SJCRH30 (cell line): ENCODE data around the gene CRYGD. TPM values are rescaled to one million over a fixed set of nuclear protein-coding genes. Genes with fewer than 3 reads are reported as not detected.
"Not testable (repeated sequence)": the region's sequence is repeated elsewhere in the genome, so short reads cannot be mapped to it uniquely, and the experiment has no call there.

Source experiments
- DNase-seq, 2 experiments: peaks; one replicate each; pipeline ENCODE4 v3.0.0-alpha.2; 2015 to 2020
- H3K27ac ChIP-seq: fragments of 250-450 bp; sonication (Bioruptor Pico); 2 replicates; pipeline ENCODE4 v1.5.1; 2020; ENCODE audit warnings: mild to moderate bottlenecking, moderate library complexity
- H3K27me3 ChIP-seq: fragments of 250-450 bp; sonication (Bioruptor Pico); 2 replicates; pipeline ENCODE4 v1.5.1; 2020; ENCODE audit warnings: mild to moderate bottlenecking, moderate library complexity
- H3K36me3 ChIP-seq: fragments of 250-450 bp; sonication (Bioruptor Pico); 2 replicates; pipeline ENCODE4 v1.5.1; 2020; ENCODE audit warnings: mild to moderate bottlenecking, moderate library complexity
- H3K4me1 ChIP-seq: fragments of 250-450 bp; sonication (Bioruptor Pico); 2 replicates; pipeline ENCODE4 v1.5.1; 2020; ENCODE audit warnings: mild to moderate bottlenecking, moderate library complexity
- H3K4me3 ChIP-seq: fragments of 250-450 bp; sonication (Bioruptor Pico); 2 replicates; pipeline ENCODE4 v1.5.1; 2020; ENCODE audit warnings: mild to moderate bottlenecking, moderate library complexity
- H3K9me3 ChIP-seq: fragments of 250-450 bp; sonication (Bioruptor Pico); replicated peaks from 2 replicates; pipeline ENCODE4 v1.5.1; 2020; ENCODE audit warnings: mild to moderate bottlenecking, moderate library complexity
- total RNA-seq: library from RNA; depleted of rRNA; stranded (reverse); fragments of >200 nt; shearing (Covaris generic); gene quantifications from 2 replicates; pipeline ENCODE4 v1.2.3, GENCODE V29; 2014

Gene CRYGD
- total RNA-seq, 1 experiment from 2014 or later, result not detected

GRCh38 chr2:208139447-208139846, 15.1 kb upstream of the CRYGD start:
- DNase-seq, result no peak
- Histone ChIP-seq H3K27ac (no peak overlapping the region), H3K27me3 (no peaks in the 10 kb centered on the region), H3K4me3 (no peak overlapping the region), H3K9me3 (no peaks in the 10 kb centered on the region), H3K4me1 (no peaks in the 10 kb centered on the region), H3K36me3 (no peaks in the 10 kb centered on the region)

- not testable (repeated sequence) for H3K27me3 ChIP-seq, H3K4me3 ChIP-seq, H3K4me1 ChIP-seq, H3K36me3 ChIP-seq, H3K9me3 ChIP-seq, DNase-seq, H3K27ac ChIP-seq
These were observed 14.0 kb upstream of the CRYGD start for GRCh38 chr2:208138334-208138733.

GRCh38 chr2:208136716-208137094, 12.4 kb upstream of the CRYGD start:
- H3K36me3 ChIP-seq, result no peaks in the 10 kb centered on the region
- no peak for DNase-seq
- H3K27ac ChIP-seq, result no peak overlapping the region
- H3K27me3 ChIP-seq, result no peaks in the 10 kb centered on the region
- no peak overlapping the region for H3K4me3 ChIP-seq
- H3K9me3 ChIP-seq, result no peaks in the 10 kb centered on the region
- H3K4me1 ChIP-seq, result no peaks in the 10 kb centered on the region

GRCh38 chr2:208135794-208136715, 11.7 kb upstream of the CRYGD start:
- DNase-seq, result no peak

GRCh38 chr2:208134928-208135586, 10.7 kb upstream of the CRYGD start:
- H3K9me3 ChIP-seq, result no peaks in the 10 kb centered on the region
- H3K4me3 ChIP-seq, result no peak overlapping the region
- no peak for DNase-seq
- no peak overlapping the region for H3K27ac ChIP-seq
- H3K27me3 ChIP-seq, result no peaks in the 10 kb centered on the region
- no peaks in the 10 kb centered on the region for H3K36me3 ChIP-seq
- H3K4me1 ChIP-seq, result no peaks in the 10 kb centered on the region

More at GRCh38 chr2:208135794-208136715, 11.7 kb upstream of the CRYGD start:
- no peaks in the 10 kb centered on the region for H3K27me3 ChIP-seq
- H3K36me3 ChIP-seq, result no peaks in the 10 kb centered on the region
- H3K4me1 ChIP-seq, result no peaks in the 10 kb centered on the region
- no peak overlapping the region for H3K27ac ChIP-seq
- no peaks in the 10 kb centered on the region for H3K9me3 ChIP-seq
- H3K4me3 ChIP-seq, result no peak overlapping the region

GRCh38 chr2:208130712-208131110, 6.4 kb upstream of the CRYGD start:
- Histone ChIP-seq H3K9me3 (no peaks in the 10 kb centered on the region), H3K27ac (no peak overlapping the region), H3K27me3 (no peaks in the 10 kb centered on the region), H3K36me3 (no peaks in the 10 kb centered on the region), H3K4me3 (no peak overlapping the region), H3K4me1 (no peaks in the 10 kb centered on the region)
- no peak for DNase-seq

- Histone ChIP-seq H3K27me3 (no peaks in the 10 kb centered on the region), H3K27ac (no peak within 1 kb of the TSS), H3K9me3 (no peaks in the 10 kb centered on the region), H3K4me3 (no peak within 1 kb of the TSS), H3K36me3 (no peaks in the 10 kb centered on the region), H3K4me1 (no peaks in the 10 kb centered on the region)
- DNase-seq, result no peak
These were observed 5.7 kb upstream of the CRYGD start, which contains the start of gene CRYGC for GRCh38 chr2:208129744-208130711. CRYGC (minus strand) TSS chr2:208129828; CDS start chr2:208129792, 36 bp downstream.

GRCh38 chr2:208128136-208128535, 3.8 kb upstream of the CRYGD start:
- DNase-seq, result no peak
- Histone ChIP-seq H3K27ac (no peak overlapping the region), H3K4me1 (no peaks in the 10 kb centered on the region), H3K27me3 (no peaks in the 10 kb centered on the region), H3K36me3 (no peaks in the 10 kb centered on the region), H3K4me3 (no peak overlapping the region), H3K9me3 (no peaks in the 10 kb centered on the region)

- Histone ChIP-seq H3K27me3 (no peaks in the 10 kb centered on the region), H3K4me3 (no peak overlapping the region), H3K9me3 (no peaks in the 10 kb centered on the region), H3K27ac (no peak overlapping the region), H3K4me1 (no peaks in the 10 kb centered on the region), H3K36me3 (no peaks in the 10 kb centered on the region)
- DNase-seq, result no peak
These were observed 2.8 kb upstream of the CRYGD start for GRCh38 chr2:208127090-208127489.

GRCh38 chr2:208125251-208125650, 927 bp upstream of the CRYGD start:
- Histone ChIP-seq H3K9me3 (no peaks in the 10 kb centered on the region), H3K27me3 (no peaks in the 10 kb centered on the region), H3K4me3 (no peak overlapping the region), H3K27ac (no peak overlapping the region), H3K36me3 (no peaks in the 10 kb centered on the region), H3K4me1 (no peaks in the 10 kb centered on the region)
- no peak for DNase-seq

GRCh38 chr2:208122248-208122647, 2.1 kb downstream of the CRYGD start:
- no peak overlapping the region for H3K27ac ChIP-seq
- no peak overlapping the region for H3K4me3 ChIP-seq
- no peaks in the 10 kb centered on the region for H3K9me3 ChIP-seq
- H3K36me3 ChIP-seq, result no peaks in the 10 kb centered on the region
- no peaks in the 10 kb centered on the region for H3K27me3 ChIP-seq
- no peaks in the 10 kb centered on the region for H3K4me1 ChIP-seq
- DNase-seq, result no peak

GRCh38 chr2:208118918-208119317, 5.4 kb downstream of the CRYGD start:
- no peaks in the 10 kb centered on the region for H3K36me3 ChIP-seq
- DNase-seq, result no peak
- H3K27ac ChIP-seq, result no peak overlapping the region
- no peaks in the 10 kb centered on the region for H3K27me3 ChIP-seq
- no peak overlapping the region for H3K4me3 ChIP-seq
- no peaks in the 10 kb centered on the region for H3K9me3 ChIP-seq
- H3K4me1 ChIP-seq, result no peaks in the 10 kb centered on the region

- not testable (repeated sequence) for H3K4me3 ChIP-seq, DNase-seq, H3K9me3 ChIP-seq, H3K4me1 ChIP-seq, H3K27ac ChIP-seq, H3K27me3 ChIP-seq, H3K36me3 ChIP-seq
These were observed 6.9 kb downstream of the CRYGD start for GRCh38 chr2:208117390-208117789.

- Histone ChIP-seq H3K36me3 (no peaks in the 10 kb centered on the region), H3K27me3 (no peaks in the 10 kb centered on the region), H3K27ac (no peak overlapping the region), H3K4me3 (no peak overlapping the region), H3K4me1 (peaks cover 4% of the 10 kb centered on the region; the same call in 1 of the 2 replicates), H3K9me3 (no peaks in the 10 kb centered on the region)
- DNase-seq, result peak in 1 of 2 experiments; percentile 40
These were observed 11.4 kb downstream of the CRYGD start for GRCh38 chr2:208112969-208113368.
